Tracheal epithelial cell (primary cell): Measurements from ENCODE around the gene FLRT3. TPM values are rescaled to one million over a fixed set of nuclear protein-coding genes. Genes with fewer than 3 reads are reported as not detected.

Source experiments
- total RNA-seq: library from RNA; depleted of rRNA; stranded (reverse); fragments of >200 nt; gene quantifications from 2 replicates; pipeline ENCODE4 v1.2.1, GENCODE V29; 2014

Gene FLRT3
- total RNA-seq = 13.5 and 34.1 TPM in 2 replicates

GRCh38 chr20:14337400-14338171 is at the start of gene FLRT3:
FLRT3 (minus strand) TSS chr20:14337612; CDS start chr20:14327506, 10,106 bp downstream.

